IMR-90 (cell line): ENCODE data around the gene KLF1. TPM values are rescaled to one million over a fixed set of nuclear protein-coding genes. Genes with fewer than 3 reads are reported as not detected.
A peak's percentile ranks its signal among the peaks of the same experiment; 100 is the strongest.

Experiments
- ATAC-seq: fragments of 200-7000 bp; cut with Tn5 transposase; 2 replicates; pipeline ENCODE4 v1.9.1; 2020; ENCODE audit warnings: low read depth, mild to moderate bottlenecking, moderate library complexity
- BruUV-seq: library from RNA; stranded (reverse); fragments of 400-500 nt; replicated peaks from 2 replicates; lab custom pipeline; 2021; lab: Mats Ljungman, UMichigan
- CTCF ChIA-PET: fragments of 300-600 bp; formaldehyde crosslinking; extraction: SDS; loops from one replicate; lab custom pipeline; 2021; ENCODE audit warnings: antibody characterized with exemption; lab: Yijun Ruan, JAX
- POLR2A ChIA-PET: fragments of 300-600 bp; sonication (Branson Sonifier 250); formaldehyde crosslinking; loops from one replicate; lab custom pipeline; 2022; ENCODE audit warnings: antibody characterized with exemption; ENCODE audit not compliant: unreplicated experiment; lab: Charles Lee
- DNase-seq: peaks from one replicate; pipeline ENCODE4 v3.0.0; 2013
- H2AFZ ChIP-seq: replicated peaks from 2 replicates; pipeline ENCODE3; 2013; ENCODE audit warnings: low read length, mild to moderate bottlenecking; ENCODE audit not compliant: poor library complexity
- H2AK5ac ChIP-seq: 2 replicates; pipeline ENCODE4 v1.6.1; 2013; ENCODE audit warnings: low read depth, low read length, inconsistent platforms
- H2AK9ac ChIP-seq: replicated peaks from 2 replicates; pipeline ENCODE3; 2013; ENCODE audit warnings: mild to moderate bottlenecking, low read depth, low read length, moderate library complexity; ENCODE audit not compliant: poor library complexity
- H2BK120ac ChIP-seq: 2 replicates; pipeline ENCODE4 v1.6.1; 2013; ENCODE audit warnings: low read depth, low read length, inconsistent platforms
- H2BK15ac ChIP-seq: 3 replicates; pipeline ENCODE4 v1.6.1; 2013; ENCODE audit warnings: low read depth, low read length, inconsistent platforms
- H2BK20ac ChIP-seq: 2 replicates; pipeline ENCODE4 v1.6.1; 2013; ENCODE audit warnings: low read depth, mild to moderate bottlenecking, inconsistent platforms, low read length, moderate library complexity
- H2BK5ac ChIP-seq: 2 replicates; pipeline ENCODE4 v1.6.1; 2013; ENCODE audit warnings: mild to moderate bottlenecking, low read depth, low read length, inconsistent platforms; ENCODE audit not compliant: poor library complexity, severe bottlenecking
- H3K14ac ChIP-seq: replicated peaks from 2 replicates; pipeline ENCODE4 v1.6.1; 2013; ENCODE audit warnings: low read depth, low read length, inconsistent platforms
- H3K18ac ChIP-seq: 2 replicates; pipeline ENCODE4 v1.6.1; 2013; ENCODE audit warnings: low read depth, low read length, control low read depth
- H3K23ac ChIP-seq: 2 replicates; pipeline ENCODE4 v1.6.1; 2013; ENCODE audit warnings: low read depth, low read length, inconsistent platforms
- H3K27ac ChIP-seq: 2 replicates; pipeline ENCODE4 v1.5.1; 2013; ENCODE audit warnings: mild to moderate bottlenecking, control low read depth, low read length; ENCODE audit not compliant: insufficient read depth
- H3K27me3 ChIP-seq: 2 replicates; pipeline ENCODE4 v1.6.1; 2013; ENCODE audit warnings: low read length; ENCODE audit not compliant: control insufficient read depth, insufficient read depth
- H3K36me3 ChIP-seq: 2 replicates; pipeline ENCODE4 v1.6.1; 2013; ENCODE audit warnings: low read length, mixed read lengths; ENCODE audit not compliant: control insufficient read depth, insufficient read depth
- H3K4ac ChIP-seq: 2 replicates; pipeline ENCODE4 v1.6.1; 2013; ENCODE audit warnings: low read depth, low read length, inconsistent platforms
- H3K4me1 ChIP-seq: 2 replicates; pipeline ENCODE4 v1.6.1; 2013; ENCODE audit warnings: low read length, mixed read lengths; ENCODE audit not compliant: control insufficient read depth, insufficient read depth
- H3K4me2 ChIP-seq: 2 replicates; pipeline ENCODE4 v1.6.1; 2013; ENCODE audit warnings: low read depth, mild to moderate bottlenecking, control low read depth, low read length, moderate library complexity
- H3K4me3 ChIP-seq: 2 replicates; pipeline ENCODE4 v1.5.1; 2013; ENCODE audit warnings: low read depth, mild to moderate bottlenecking, control low read depth, low read length, moderate library complexity; ENCODE audit not compliant: insufficient read depth
- H3K56ac ChIP-seq: 2 replicates; pipeline ENCODE4 v1.6.1; 2013; ENCODE audit warnings: low read length, inconsistent platforms; ENCODE audit not compliant: insufficient read depth; ENCODE audit errors: extremely low read depth
- H3K79me1 ChIP-seq, 2 experiments: 2 replicates each; pipeline ENCODE4 v1.6.1; 2013; ENCODE audit warnings: low read length in 2 of 2, inconsistent platforms in 1 of 2, low read depth in 1 of 2
- H3K9ac ChIP-seq: 2 replicates; pipeline ENCODE4 v1.6.1; 2013; ENCODE audit warnings: low read depth, low read length, control low read depth
- H3K9me1 ChIP-seq: 2 replicates; pipeline ENCODE4 v1.6.1; 2013; ENCODE audit warnings: low read length, inconsistent platforms; ENCODE audit not compliant: insufficient read depth
- H3K9me3 ChIP-seq: 2 replicates; pipeline ENCODE4 v1.6.1; 2013; ENCODE audit warnings: low read length; ENCODE audit not compliant: control insufficient read depth, insufficient read depth
- H4K20me1 ChIP-seq: 2 replicates; pipeline ENCODE4 v1.6.1; 2013; ENCODE audit warnings: low read length, inconsistent platforms; ENCODE audit not compliant: insufficient read depth
- H4K5ac ChIP-seq: 2 replicates; pipeline ENCODE4 v1.6.1; 2013; ENCODE audit warnings: mild to moderate bottlenecking, low read depth, low read length, control low read depth
- H4K8ac ChIP-seq, 2 experiments: 2 replicates each; pipeline ENCODE4 v1.6.1; 2013; ENCODE audit warnings: low read depth in 2 of 2, low read length in 2 of 2, control low read depth in 1 of 2, inconsistent platforms in 1 of 2
- H4K91ac ChIP-seq: 2 replicates; pipeline ENCODE4 v1.6.1; 2013; ENCODE audit warnings: low read depth, low read length, inconsistent platforms; ENCODE audit not compliant: insufficient read depth
- CEBPB ChIP-seq: IDR thresholded peaks from 2 replicates; pipeline ENCODE4 v1.6.1; 2012; ENCODE audit warnings: low read depth, low read length, improper control_type of control experiment
- CHD1 ChIP-seq: IDR thresholded peaks from 2 replicates; pipeline ENCODE4 v1.6.1; 2012; ENCODE audit warnings: low read depth, low read length, improper control_type of control experiment
- CTCF ChIP-seq: conservative IDR thresholded peaks from 2 replicates; pipeline ENCODE4 v1.5.1; 2012; ENCODE audit warnings: mild to moderate bottlenecking, low read depth, low read length, improper control_type of control experiment
- ELK1 ChIP-seq: fragments of 150-350 bp; IDR thresholded peaks from 2 replicates; pipeline ENCODE4 v1.6.1; 2016; ENCODE audit warnings: low read depth, mild to moderate bottlenecking, low read length, moderate library complexity, borderline replicate concordance
- MAFK ChIP-seq: IDR thresholded peaks from 2 replicates; pipeline ENCODE4 v1.6.1; 2012; ENCODE audit warnings: low read depth, low read length, improper control_type of control experiment
- MAZ ChIP-seq: IDR thresholded peaks from 2 replicates; pipeline ENCODE4 v1.6.1; 2012; ENCODE audit warnings: low read depth, mild to moderate bottlenecking, low read length, improper control_type of control experiment, moderate library complexity, borderline replicate concordance
- MXI1 ChIP-seq: IDR thresholded peaks from 2 replicates; pipeline ENCODE4 v1.6.1; 2012; ENCODE audit warnings: low read depth, mild to moderate bottlenecking, low read length, moderate library complexity, borderline replicate concordance
- NFE2L2 ChIP-seq: fragments of 150-350 bp; IDR thresholded peaks from 2 replicates; pipeline ENCODE4 v1.6.1; 2016; ENCODE audit warnings: low read depth, mild to moderate bottlenecking, low read length
- POLR2A ChIP-seq: IDR thresholded peaks from 2 replicates; pipeline ENCODE4 v1.6.1; 2012; ENCODE audit warnings: mild to moderate bottlenecking, low read depth, low read length
- RAD21 ChIP-seq: IDR thresholded peaks from 2 replicates; pipeline ENCODE4 v1.6.1; 2012; ENCODE audit warnings: low read length, improper control_type of control experiment
- RCOR1 ChIP-seq: IDR thresholded peaks from 2 replicates; pipeline ENCODE4 v1.6.1; 2012; ENCODE audit warnings: mild to moderate bottlenecking, low read length, improper control_type of control experiment; ENCODE audit not compliant: insufficient replicate concordance
- RFX5 ChIP-seq: IDR thresholded peaks from 2 replicates; pipeline ENCODE4 v1.8.0; 2012; ENCODE audit warnings: low read depth, mild to moderate bottlenecking, low read length, moderate library complexity
- SMC3 ChIP-seq: fragments of 150-350 bp; IDR thresholded peaks from 2 replicates; pipeline ENCODE4 v1.6.1; 2016; ENCODE audit warnings: low read depth, mild to moderate bottlenecking, antibody characterized with exemption, low read length, moderate library complexity
- USF2 ChIP-seq: fragments of 150-350 bp; IDR thresholded peaks from 2 replicates; pipeline ENCODE4 v1.6.1; 2017; ENCODE audit warnings: mild to moderate bottlenecking, antibody characterized with exemption, low read length, low read depth
- WGBS, 2 experiments: methylation state at CpG; one replicate each; pipeline versions ENCODE4 v1.1.5 to v1.1.7; 2013; ENCODE audit warnings: missing lambda C conversion rate in 2 of 2; ENCODE audit not compliant: insufficient read length in 1 of 2; ENCODE audit errors: extremely low coverage in 2 of 2; 5-methylcytosine and 5-hydroxymethylcytosine counted together
- dilution Hi-C: fragments of 300-500 bp; cut with HindIII; formaldehyde crosslinking; loops from one replicate; pipeline ENCODE4 v1.14.3; 2018; ENCODE audit warnings: low sequenced_read_pairs; ENCODE audit not compliant: unreplicated experiment
- in situ Hi-C: fragments of 300-500 bp; cut with MboI; formaldehyde crosslinking; loops from 3 replicates; pipeline ENCODE4 v1.14.3; 2019; ENCODE audit warnings: low sequenced_read_pairs, inconsistent platforms, mixed read lengths
- intact Hi-C: fragments of 100-400 bp; cut with micrococcal nuclease; formaldehyde crosslinking; loops from 2 replicates; pipeline ENCODE4 v1.10.0; 2022
- polyA plus RNA-seq, 3 experiments: library from polyadenylated mRNA; depleted of rRNA; stranded (reverse); fragments of >200 nt; gene quantifications; 2 replicates each; pipeline ENCODE4 v1.2.3, GENCODE V29; 2012; ENCODE audit warnings: low replicate concordance in 1 of 3
- total RNA-seq: library from RNA; depleted of rRNA; stranded (reverse); fragments of >200 nt; gene quantifications from 2 replicates; pipeline ENCODE4 v1.2.3, GENCODE V29; 2012

KLF1 gene
- total and polyA plus RNA-seq, 2 of the 4 experiments (the other 2 are of a cell fraction): not detected

GRCh38 chr19:12880551-12881171, 6.3 kb downstream of the KLF1 start (continued):
- no peak for TF ChIP-seq ELK1

GRCh38 chr19:12875086-12875485, 11.9 kb downstream of the KLF1 start:
- no peak overlapping the region for H3K23ac ChIP-seq
- H4K91ac ChIP-seq: no peak overlapping the region
- H2BK5ac ChIP-seq: no peak overlapping the region
- no peak overlapping the region for H2BK120ac ChIP-seq
- no peak overlapping the region for H3K27ac ChIP-seq
- DNase-seq: no peak
- intact Hi-C loops (no loop called here), dilution Hi-C loops (no loop called here), in situ Hi-C loops (no loop called here)
- H4K5ac ChIP-seq: no peak overlapping the region
- H2AK9ac ChIP-seq: peak overlapping the region; percentile 24
- no peak overlapping the region for H4K8ac ChIP-seq
- no peak overlapping the region for H2AK5ac ChIP-seq
- H4K20me1 ChIP-seq: no peaks in the 10 kb centered on the region
- no peak overlapping the region for H3K14ac ChIP-seq
- peaks cover 5% of the 10 kb centered on the region; the same call in 1 of the 2 replicates for H3K9me1 ChIP-seq
- no peaks in the 10 kb centered on the region for H3K27me3 ChIP-seq
- H3K4me3 ChIP-seq: no peak overlapping the region
- H3K4me1 ChIP-seq: no peaks in the 10 kb centered on the region
- no TSS peak for BruUV-seq
- no peak for ATAC-seq
- H3K79me1 ChIP-seq: 0 out of 4 replicates have a peak, but pooled peaks cover 0 to under 1% of the 10 kb centered on the region in 2 experiments
- no peak overlapping the region for H3K56ac ChIP-seq
- no peak overlapping the region for H3K18ac ChIP-seq
- 60% methylated on average over 1 of the region's 6 CpGs; no CpG with 5 or more reads in 1 of the 2 experiments for WGBS, 2 experiments
- H3K4me2 ChIP-seq: no peak overlapping the region
- H3K9ac ChIP-seq: no peak overlapping the region
- no peak overlapping the region for H2AFZ ChIP-seq
- peaks cover 14% of the 10 kb centered on the region; the same call in 1 of the 2 replicates for H3K36me3 ChIP-seq
- no peak overlapping the region for H2BK20ac ChIP-seq
- H3K4ac ChIP-seq: no peak overlapping the region
- H3K9me3 ChIP-seq: no peaks in the 10 kb centered on the region
- POLR2A ChIA-PET: no interaction called here
- H2BK15ac ChIP-seq: no peak overlapping the region
- CTCF ChIA-PET: no interaction called here
- TF ChIP-seq USF2 (no peak), CEBPB (no peak), MAFK (no peak), RFX5 (no peak), CTCF (no peak), MAZ (no peak), RAD21 (no peak), CHD1 (no peak), RCOR1 (no peak), NFE2L2 (no peak), SMC3 (no peak), POLR2A (no peak), MXI1 (no peak)
